GM18498 (cell line): Measurements from ENCODE around the gene PCSK5.
A peak's percentile ranks its signal among the peaks of the same experiment; 100 is the strongest.
"Not testable (repeated sequence)": the region's sequence is repeated elsewhere in the genome, so short reads cannot be mapped to it uniquely, and the experiment has no call there.

ENCODE experiments used
- ATAC-seq: cut with Tn5 transposase; IDR thresholded peaks from one replicate; pipeline ENCODE4 v1.9.1; 2021; ENCODE audit warnings: mild to moderate bottlenecking, moderate library complexity; ENCODE audit not compliant: unreplicated experiment

PCSK5 gene

GRCh38 chr9:76341616-76342015 is 451.1 kb downstream of the PCSK5 start:
- no peak for ATAC-seq

- ATAC-seq, result no peak
Measured at GRCh38 chr9:76342201-76342600, 451.7 kb downstream of the PCSK5 start.

- no peak for ATAC-seq
Measured at GRCh38 chr9:76342858-76343257, 452.4 kb downstream of the PCSK5 start.

- ATAC-seq, result no peak
Measured at GRCh38 chr9:76349865-76350264, 459.4 kb downstream of the PCSK5 start.

- ATAC-seq, result no peak
Measured at GRCh38 chr9:76351006-76351405, 460.5 kb downstream of the PCSK5 start.

- ATAC-seq, result no peak
Measured at GRCh38 chr9:76352026-76352620, 461.6 kb downstream of the PCSK5 start.

- no peak for ATAC-seq
Measured at GRCh38 chr9:76353280-76353679, 462.8 kb downstream of the PCSK5 start.

GRCh38 chr9:76354221-76354620 is 463.7 kb downstream of the PCSK5 start:
- no peak for ATAC-seq

- no peak for ATAC-seq
Measured at GRCh38 chr9:76355886-76356285, 465.4 kb downstream of the PCSK5 start.

GRCh38 chr9:76357555-76357954 is 467.1 kb downstream of the PCSK5 start:
- ATAC-seq, result no peak

GRCh38 chr9:76358628-76359280 is 468.3 kb downstream of the PCSK5 start:
- no peak for ATAC-seq

GRCh38 chr9:76359365-76359764 is 468.9 kb downstream of the PCSK5 start:
- ATAC-seq, result no peak

GRCh38 chr9:76359766-76360165 is 469.3 kb downstream of the PCSK5 start:
- no peak for ATAC-seq

GRCh38 chr9:76362332-76363031 is 472.0 kb downstream of the PCSK5 start:
- not testable (repeated sequence) for ATAC-seq

- no peak for ATAC-seq
Measured at GRCh38 chr9:76363032-76363395, 472.5 kb downstream of the PCSK5 start.

- ATAC-seq, result no peak
Measured at GRCh38 chr9:76365028-76365427, 474.6 kb downstream of the PCSK5 start.

GRCh38 chr9:76366275-76366674 is 475.8 kb downstream of the PCSK5 start:
- ATAC-seq, result no peak

GRCh38 chr9:76369583-76369982 is 479.1 kb downstream of the PCSK5 start:
- peak; percentile 54 for ATAC-seq

- ATAC-seq, result no peak
Measured at GRCh38 chr9:76370396-76371023, 480.0 kb downstream of the PCSK5 start.

- ATAC-seq, result no peak
Measured at GRCh38 chr9:76371901-76372300, 481.4 kb downstream of the PCSK5 start.

GRCh38 chr9:76372336-76372735 is 481.9 kb downstream of the PCSK5 start:
- no peak for ATAC-seq
